Tibial nerve (tissue), 4 donors: ENCODE measurements around the gene KCNH1.

Experiments
- EP300 ChIP-seq, 2 donors: sonication (generic); formaldehyde crosslinking; IDR thresholded peaks; one replicate each; pipeline ENCODE4 v1.6.1; 2017; ENCODE audit warnings: antibody characterized with exemption in 2 of 2, mild to moderate bottlenecking in 1 of 2
- POLR2A ChIP-seq, 2 donors: fragments of 450-650 bp; IDR thresholded peaks; one replicate each; pipeline ENCODE4 v1.6.1; 2017; ENCODE audit warnings: antibody characterized with exemption in 2 of 2, mild to moderate bottlenecking in 2 of 2, moderate library complexity in 2 of 2
- TF ChIP-seq, protein P1 (sequence below), 5 experiments: fragments of 200-600 bp in 3 of 5; fragments of 450-650 bp in 2 of 5; sonication (generic) in 3 of 5; IDR thresholded peaks; one replicate each; pipeline ENCODE4 v1.5.1; 2016 to 2019; ENCODE audit warnings: antibody characterized with exemption in 5 of 5, mild to moderate bottlenecking in 3 of 5, moderate library complexity in 2 of 5

DNA sequence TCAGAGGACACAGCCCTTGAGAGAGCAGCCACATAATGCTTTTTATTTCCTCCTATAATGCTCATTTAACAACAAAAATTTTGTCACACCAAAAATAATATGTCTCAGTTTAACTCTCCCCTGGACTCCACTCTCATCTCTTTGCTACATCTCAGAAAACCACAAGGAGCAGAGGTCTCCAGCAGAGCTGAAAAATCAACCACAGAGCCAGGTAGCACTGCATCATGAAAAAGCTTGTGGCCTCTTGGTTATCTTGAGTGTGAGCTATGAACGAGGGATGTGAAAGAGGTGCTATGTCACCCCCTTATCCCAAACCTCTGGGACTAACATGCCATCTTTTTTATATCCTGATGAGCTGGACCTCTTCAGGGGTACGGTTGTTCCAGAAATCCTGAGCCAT is 44.4 kb downstream of the KCNH1 start:
- TF ChIP-seq, protein P1, sequence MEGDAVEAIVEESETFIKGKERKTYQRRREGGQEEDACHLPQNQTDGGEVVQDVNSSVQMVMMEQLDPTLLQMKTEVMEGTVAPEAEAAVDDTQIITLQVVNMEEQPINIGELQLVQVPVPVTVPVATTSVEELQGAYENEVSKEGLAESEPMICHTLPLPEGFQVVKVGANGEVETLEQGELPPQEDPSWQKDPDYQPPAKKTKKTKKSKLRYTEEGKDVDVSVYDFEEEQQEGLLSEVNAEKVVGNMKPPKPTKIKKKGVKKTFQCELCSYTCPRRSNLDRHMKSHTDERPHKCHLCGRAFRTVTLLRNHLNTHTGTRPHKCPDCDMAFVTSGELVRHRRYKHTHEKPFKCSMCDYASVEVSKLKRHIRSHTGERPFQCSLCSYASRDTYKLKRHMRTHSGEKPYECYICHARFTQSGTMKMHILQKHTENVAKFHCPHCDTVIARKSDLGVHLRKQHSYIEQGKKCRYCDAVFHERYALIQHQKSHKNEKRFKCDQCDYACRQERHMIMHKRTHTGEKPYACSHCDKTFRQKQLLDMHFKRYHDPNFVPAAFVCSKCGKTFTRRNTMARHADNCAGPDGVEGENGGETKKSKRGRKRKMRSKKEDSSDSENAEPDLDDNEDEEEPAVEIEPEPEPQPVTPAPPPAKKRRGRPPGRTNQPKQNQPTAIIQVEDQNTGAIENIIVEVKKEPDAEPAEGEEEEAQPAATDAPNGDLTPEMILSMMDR (IDR thresholded peaks at IDR 0.05) = no peak
- no peak for TF ChIP-seq EP300 (IDR thresholded peaks at IDR 0.05)
- TF ChIP-seq POLR2A (IDR thresholded peaks at IDR 0.05) = no peak
